GM18520 (cell line): ENCODE data around the gene PDIK1L.

Experiments
- ATAC-seq: cut with Tn5 transposase; IDR thresholded peaks from one replicate; pipeline ENCODE4 v1.9.1; 2021; ENCODE audit not compliant: unreplicated experiment

PDIK1L gene

DNA sequence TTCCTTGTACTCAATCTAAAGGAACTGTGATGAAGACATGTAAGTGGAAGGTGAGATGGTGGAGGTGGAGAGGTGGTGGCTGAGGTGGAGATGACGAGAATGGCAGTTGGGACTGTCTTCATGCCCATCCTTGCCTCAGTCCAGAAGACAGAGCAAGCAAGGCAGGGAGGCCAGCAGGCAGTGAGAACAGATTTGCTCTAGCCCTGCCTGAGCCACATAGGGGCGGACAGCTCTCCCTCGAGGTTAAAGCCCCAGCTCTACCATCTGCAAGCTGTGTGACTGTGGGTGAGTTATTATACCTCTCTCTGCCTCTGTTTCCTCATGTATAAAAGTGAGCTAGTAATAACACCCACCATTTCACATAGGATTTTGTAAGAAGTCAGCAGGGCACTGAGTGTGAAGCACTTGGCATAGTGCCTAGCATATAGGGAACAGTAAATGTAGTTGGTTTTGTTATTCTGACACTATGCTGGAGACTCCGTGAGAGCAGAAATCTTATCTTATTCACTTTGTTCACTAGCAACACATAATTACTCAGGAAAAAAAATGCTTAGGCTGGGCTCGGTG lies 42.4 kb downstream of the PDIK1L start:
- ATAC-seq, result no peak

DNA sequence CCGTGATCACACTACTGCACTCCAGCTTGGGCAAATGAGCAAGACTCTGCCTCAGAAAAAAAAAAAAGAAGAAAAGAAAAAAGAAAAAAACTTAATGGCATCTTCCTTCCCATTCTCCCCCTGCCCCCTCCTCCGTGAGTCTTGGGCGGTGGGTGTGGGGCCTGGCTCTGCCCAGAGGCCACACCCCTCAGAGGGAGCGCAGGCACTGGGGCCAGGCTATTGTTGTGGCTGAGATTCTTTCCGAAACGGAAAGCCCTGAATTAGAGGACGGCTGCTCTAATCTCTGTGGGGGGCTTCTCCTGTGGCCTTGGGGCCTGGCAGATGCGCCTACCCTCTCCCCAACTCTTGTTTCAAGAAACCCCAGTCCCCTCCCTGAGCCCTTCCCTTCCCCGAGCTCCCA lies 43.1 kb downstream of the PDIK1L start:
- ATAC-seq, result no peak

DNA sequence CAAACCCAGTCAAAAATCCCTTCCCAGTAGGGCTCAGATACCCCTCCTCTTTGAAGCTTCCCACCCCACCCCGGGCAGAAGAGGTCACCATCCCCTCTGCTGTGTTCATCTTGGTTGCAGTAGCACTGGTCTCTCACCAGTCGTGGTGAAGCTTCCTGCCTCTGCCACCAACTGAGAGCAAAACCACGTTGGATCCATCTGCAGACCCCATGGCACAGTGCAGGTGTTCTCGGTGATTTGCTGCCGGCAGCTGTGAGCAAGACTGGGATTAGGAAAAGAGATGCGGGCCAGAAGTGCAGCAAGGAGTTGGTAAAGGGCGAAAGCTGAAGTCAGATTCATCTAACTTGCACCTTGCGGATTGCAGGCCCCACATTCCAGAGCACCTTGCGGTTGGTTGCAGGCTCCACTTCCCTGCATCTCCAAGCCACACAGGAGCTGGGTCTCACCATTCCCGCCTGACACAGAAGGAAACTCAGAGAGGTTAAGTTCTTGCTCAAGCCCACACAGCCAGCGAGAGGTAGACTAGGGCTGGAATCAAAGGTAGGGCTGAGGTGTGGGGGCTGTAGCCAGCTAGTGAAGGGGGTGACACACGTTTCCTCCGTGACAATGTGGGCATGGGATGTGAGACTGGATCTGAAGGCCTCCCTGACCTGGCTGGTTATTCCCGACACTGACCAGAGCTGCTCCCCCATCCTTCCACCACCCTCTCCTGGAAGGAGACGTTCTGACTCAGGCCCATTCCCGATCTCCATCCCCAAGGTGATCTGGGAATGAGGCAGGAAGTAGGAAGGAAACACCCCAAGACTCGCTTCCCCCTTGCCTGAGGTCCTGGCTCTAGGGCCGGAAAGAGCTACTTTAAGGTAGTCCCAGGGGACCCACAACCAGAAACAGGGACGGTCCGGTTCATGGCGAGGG lies 44.0 kb downstream of the PDIK1L start:
- no peak for ATAC-seq

DNA sequence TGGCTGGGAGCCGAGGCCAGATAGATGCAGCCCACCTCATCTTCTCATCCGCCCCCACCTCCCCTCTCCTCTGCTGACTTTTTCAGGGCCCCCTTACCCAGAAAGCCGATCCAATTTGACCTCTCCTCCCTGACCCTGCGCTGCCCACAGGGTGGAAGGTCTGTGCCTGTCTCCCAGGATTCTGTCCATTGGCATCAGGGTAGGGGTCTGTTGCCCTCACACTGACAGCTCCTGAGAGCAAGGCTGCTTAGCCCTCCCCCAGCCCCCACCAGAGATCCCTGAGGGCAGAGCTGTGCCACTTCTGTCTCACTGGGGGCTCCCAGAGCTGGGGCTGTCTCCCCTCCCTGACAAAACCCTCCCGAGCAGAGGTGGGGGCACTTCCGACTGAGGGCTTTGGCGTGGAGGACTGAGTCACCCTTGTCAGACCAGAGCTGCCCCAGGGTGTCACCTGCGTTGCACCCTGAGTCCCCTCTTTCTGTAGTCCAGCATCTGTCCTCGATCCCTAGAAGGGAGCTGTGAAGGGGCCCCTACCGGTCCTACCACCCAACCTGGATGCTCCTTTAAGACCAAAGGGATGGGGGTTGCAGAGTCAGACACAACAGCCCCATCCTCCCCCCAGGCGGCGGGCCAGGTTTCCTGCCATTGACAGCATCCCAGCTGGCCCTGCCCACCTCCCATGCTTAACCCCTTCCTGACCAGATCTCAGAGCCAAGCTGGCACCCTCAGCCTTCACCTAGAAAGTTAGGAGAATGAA lies 44.8 kb downstream of the PDIK1L start:
- ATAC-seq, result no peak

DNA sequence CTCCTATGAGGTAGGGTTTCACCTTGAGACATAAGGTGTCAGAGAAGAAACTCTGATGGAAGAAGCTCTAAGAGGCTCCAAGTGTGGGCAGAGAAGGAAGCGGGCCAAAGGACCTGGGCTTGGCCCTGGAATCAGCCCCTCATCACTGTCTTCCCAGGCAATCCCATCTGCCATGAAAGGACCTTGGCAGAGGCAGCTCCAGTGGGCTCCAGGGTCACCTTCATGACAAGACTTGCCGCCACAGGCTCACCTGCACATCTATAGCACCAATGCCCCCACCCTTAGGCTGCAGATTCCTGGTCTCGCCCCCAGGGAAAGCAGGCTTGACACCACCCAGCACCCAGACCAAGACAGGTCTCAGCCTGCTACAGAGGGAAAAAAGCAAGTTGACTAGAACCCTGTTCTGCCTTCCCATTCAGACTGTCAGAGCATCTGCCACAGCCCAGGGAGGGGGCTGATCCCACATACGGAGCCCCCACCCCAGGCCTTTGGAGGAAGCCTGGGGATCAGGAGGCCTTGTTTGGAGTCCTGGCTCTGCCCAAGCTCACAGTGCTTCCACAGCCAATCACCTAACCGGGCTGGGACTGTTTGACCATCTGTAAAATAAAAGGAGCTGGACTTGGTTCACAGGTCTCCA lies 46.8 kb downstream of the PDIK1L start:
- ATAC-seq, result no peak

DNA sequence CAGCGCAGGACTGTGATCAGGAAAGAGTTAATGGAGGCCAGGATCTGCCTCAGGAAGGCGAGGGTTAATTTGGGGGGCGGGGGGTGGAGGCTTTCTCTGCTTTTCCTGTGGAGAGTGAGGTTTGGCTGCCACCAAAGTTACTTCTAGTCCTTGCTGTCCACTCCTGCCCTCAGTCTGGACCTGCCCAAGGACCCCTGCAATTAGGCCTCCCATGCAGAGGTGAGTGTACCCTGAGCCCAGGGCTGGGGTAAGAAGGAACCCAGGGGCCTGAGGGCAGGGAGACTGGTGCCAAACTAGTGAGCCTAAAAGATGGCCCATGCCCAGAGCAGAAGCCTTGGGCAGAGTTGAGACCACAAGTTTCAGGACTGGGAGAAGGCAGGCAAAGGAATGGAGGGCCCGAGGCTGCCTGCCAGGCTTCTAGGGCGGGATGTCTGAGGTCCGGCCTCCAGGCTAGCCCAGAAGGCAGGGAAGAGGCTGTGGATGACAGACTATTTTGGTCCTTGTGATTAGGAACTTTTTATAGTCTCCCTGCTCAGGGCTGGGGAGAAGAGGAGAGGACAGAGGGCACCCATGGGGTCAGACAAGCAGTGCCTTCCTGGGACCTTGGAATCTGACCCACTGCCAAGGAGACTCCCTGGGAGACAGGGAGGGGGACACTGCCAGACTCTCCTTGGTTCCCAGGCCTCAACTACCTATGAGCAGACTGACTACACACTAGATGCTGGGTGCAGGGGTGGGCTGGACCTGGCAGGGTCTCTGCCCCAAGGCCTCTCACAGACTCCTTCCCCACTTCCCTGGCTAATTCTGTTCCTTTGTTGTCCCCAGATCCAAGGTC lies 47.5 kb downstream of the PDIK1L start, which contains the start of gene FAM110D:
TSS of gene FAM110D (plus strand) at position 172 of the 835 bp plus-strand sequence. CDS start 2,213 bp downstream, outside the sequence.
- no peak for ATAC-seq

DNA sequence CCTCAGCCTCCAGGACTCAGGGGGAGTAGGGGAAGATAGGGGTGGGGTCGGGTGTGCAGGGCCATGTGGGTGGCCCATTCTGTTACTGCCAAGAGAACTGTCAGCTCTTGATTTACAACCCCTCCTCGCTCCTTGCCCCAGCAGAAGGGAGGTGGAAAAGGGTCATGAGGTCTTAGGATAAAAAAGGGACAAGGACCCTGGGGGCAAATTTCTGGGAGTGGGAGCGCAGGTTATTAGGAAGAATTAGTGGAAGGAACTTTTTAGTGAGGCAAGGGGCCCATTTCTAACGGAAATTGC lies 48.1 kb downstream of the PDIK1L start:
- ATAC-seq, result no peak

DNA sequence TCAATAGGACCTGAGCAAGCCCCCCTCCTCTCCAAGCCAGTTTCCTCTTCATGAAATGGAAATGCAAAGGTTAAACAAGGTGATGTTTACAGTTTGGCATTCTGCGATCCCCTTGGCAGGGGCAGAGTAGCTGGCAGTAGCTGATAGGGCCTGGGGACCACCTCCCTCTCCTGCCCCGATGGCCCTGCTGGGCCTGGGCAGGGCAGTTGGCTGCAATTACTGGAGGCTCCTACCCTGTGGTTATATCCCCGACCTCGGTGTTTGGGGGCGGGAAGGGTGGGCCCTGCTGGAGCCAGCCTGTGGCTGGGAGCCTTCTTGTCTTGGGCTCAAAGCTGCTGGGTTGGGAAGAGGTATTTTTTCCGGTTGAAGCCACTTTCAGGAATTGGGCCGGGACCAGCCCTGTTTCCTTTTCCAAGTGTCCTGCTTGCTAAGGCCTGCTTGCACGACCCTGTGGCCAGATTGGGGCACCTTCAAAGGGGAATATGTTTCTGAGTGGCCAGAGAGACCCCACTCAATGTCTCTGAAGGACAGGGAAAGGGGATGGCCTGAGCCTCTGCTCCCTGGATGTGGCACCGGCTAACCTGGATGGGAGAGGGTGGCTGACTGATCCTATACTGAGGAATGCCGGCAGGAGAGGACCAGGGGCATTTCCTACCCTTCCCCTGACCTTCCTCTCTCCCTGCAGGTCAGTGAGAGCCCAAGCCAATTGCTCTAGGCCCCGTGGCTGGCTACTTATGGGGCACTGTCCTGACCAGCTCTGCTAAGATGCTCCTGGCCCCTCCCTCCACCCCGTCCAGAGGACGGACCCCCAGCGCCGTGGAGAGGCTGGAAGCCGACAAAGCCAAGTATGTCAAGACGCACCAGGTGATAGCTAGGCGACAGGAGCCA lies 49.1 kb downstream of the PDIK1L start:
- no peak for ATAC-seq

DNA sequence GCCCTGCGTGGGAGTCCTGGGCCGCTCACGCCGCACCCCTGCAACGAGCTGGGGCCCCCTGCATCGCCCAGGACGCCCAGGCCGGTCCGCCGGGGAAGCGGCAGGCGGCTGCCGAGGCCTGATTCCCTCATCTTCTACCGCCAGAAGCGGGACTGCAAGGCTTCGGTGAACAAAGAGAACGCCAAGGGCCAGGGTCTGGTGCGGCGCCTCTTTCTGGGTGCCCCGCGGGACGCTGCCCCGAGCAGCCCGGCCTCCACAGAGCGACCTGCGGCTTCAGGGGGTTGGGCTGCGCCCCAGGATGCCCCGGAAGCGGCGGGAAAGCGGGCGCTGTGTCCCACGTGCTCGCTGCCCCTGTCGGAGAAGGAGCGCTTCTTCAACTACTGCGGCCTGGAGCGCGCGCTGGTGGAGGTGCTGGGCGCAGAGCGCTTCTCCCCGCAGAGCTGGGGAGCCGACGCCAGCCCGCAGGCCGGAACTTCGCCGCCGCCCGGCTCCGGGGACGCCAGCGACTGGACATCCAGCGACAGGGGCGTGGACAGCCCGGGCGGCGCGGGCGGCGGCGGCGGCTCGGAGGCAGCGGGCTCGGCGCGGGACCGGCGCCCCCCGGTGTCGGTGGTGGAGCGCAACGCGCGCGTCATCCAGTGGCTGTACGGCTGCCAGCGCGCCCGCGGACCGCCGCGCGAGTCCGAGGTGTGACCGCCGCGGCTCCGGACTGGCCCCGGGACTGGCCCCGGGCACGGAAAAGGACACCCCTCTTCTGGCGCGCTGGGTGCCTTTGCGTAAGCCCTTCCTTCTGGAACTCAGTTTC lies 50.0 kb downstream of the PDIK1L start:
- ATAC-seq, result no peak

DNA sequence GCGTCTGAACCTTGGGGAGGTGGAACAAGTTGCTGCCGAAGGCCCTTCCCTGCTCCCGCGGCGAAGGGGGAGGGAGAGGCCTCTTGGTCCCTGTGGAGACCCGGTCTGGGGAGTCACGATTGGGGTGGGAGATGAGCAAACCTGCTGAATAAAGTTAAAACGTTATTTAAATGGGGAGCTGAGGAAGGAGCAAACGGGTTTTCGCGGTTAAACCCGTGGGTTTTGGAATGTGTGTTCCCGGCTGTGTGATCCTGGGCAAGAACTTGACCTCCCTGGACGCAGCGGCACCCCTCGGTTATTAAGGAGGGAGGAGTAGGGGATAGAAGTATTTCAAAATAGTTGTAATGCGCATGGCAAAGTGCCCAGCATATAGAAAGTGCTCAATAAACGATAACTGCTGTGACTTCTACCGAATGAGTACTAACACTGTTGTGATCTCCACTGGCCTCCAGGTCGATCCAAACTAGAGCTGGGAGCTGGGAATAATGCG lies 50.6 kb downstream of the PDIK1L start:
- no peak for ATAC-seq

DNA sequence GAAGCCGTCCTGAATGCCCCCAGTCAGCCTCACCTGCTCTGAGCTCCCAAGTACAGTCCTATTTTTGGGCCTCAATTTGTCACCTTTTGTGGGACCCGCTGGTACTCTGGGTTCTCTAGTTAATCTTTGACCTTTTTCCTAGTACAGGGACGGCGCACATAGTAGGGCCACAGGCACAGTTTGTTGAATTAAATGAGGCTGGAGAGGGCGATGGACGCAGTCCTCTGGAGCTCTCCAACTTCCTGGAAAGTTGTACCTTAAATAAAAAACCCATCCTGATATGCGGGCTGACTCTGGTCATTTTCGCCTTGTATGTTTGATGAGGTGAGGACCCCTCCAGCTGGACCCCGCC lies 52.0 kb downstream of the PDIK1L start:
- ATAC-seq, result no peak

DNA sequence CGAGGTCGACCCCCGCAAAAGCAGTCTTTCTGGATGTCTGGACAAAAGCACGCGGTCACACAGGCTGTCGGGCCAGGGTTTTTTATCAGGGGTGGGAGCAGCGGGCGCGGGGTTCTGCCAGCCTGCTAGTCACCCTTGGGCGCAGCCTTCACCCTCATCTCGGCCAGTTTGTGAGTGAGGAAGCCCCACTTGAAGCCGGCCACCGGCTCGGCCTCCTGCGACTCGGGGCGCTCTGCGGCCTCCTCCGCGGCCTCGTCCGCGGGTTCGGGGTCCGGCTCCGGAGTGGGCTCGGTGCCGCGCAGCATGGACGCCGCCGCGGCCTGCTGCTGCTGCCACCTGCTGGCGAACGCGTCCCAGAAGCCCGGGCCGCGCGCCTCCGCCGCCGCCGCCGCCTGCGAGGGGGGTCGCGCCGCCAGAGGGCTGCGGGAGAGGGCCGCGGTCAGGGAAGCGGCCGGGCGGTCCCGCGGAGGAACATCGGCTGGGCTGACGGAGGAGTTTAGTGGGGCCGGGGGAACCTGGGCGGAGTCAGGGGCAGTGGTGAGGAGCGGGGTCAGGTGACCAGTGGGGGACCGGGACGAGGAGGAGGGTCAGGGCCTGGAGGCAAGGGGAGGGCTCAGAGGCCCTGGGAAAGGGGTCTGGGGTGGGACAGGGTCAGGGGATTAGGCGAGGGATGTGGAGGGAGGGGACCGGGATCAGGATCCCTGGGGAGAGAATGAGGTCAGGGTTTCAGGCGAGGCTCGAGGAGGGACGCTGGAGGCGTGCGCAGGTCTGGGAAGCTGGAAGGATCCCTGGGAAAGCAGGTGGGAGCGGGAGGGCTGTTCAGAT lies 52.6 kb downstream of the PDIK1L start:
- ATAC-seq, result no peak

DNA sequence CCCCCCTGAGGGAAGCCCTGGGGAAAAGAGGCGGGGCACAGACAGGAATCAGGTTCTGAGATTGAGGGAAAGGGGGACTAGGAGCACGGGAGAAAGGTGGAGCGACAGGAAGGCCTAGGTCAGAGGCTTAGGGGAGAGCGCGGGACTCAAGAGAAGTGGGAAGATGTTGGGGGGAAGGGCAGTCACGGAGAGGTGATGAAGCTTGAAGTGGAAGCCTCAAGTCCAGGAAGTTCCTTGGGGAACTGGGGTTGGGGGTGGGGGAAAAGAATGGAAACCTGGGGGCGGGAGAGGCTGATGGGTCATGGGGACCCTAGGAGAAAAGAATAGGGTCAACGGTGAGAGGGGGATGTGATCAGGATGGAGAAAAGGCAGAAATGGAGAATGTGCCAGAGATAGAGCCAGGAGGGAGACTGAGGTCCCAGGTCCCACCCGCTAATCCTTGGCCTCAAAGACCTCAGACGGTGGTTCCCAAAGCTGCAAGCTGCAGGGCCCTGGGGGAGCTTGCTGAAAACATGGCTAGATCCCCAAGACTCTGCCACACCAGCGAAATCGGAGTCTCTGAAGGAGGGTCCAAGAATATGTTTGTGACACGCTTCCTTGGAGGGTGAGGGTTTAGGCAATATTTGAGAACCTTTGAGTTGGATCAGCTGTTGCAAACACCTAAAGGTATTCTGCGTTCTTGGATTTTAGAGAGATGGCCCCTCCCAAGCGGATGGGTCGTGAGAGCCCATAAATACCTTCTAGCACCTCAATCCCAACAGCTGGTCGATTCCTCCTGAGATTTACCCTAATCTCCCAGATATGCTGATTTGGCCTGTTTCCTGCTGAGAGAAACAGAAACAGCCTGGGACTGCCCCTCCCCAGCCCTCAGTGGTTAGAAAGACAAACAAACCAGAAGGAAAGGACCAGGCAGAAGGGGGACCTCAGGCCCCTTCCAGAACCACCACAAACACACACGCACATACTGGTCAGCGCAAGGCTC lies 53.5 kb downstream of the PDIK1L start:
- no peak for ATAC-seq

DNA sequence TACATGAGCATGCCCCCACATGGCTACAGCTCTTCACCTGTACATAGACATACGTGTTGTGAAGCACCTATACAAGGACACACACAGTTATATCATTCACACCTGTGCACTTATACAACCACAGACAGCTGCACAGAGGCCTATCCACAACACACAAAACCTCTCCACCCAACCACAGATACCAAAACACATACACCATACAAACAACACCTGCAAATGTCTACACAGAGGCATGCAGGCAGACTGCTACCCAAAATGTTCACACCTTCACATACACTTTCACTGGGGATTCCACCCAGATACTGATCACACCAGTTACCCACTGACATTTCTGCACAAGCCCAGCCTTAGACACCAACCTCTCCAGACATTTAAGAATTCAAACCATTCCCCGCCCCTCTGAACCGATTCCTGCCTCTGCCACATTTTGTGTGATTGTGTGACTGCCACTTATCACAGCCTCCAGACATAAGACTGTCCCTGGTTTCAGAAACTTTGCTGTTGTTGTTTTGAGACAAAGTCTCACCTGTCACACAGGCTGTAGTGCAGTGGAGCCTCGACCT lies 55.2 kb downstream of the PDIK1L start:
- peak; percentile 41 for ATAC-seq

DNA sequence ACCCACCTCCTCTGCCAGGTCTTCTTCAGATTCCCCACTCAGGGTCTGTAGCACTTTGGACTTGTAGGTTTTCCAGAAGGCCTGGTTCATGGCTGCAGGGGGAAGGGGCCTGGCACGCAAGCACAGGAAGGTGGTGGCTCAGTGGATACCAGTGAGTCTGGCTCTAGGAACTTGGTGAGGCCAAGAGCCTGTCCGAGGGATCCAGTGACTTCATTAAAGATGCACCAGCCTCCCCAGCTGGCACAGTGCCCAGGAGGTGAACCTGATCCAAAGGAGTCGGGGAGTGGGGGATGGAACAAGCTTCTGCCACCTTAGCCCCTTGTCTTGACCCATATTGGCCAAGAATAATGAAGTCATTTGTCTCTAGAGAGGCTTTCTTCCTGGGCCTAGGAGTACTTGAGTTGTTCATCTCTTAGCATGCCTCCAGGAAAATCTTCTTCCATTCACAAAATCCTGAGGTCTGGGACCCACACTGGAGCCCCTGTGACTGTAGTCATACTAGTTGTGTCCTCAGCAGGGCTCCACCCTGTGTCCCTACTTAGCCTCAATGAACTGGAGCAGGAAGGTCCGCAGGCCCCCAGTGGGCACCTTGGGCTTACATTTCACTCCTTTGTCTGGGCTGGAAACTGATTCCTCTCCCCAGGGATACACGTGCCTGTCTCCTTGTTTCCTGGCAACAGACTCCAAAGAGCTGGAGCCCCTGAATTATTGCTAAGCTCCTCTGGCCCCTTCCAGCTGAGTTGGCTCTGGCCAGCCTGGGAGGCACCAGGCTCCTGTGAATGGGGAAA lies 57.0 kb downstream of the PDIK1L start, which contains the start of gene C1orf232:
TSS of gene C1orf232 (minus strand) at position 554 of the 788 bp plus-strand sequence. CDS start at position 90, 464 bp downstream.
- no peak for ATAC-seq
